Myocyte (in vitro differentiated cells): Measurements from ENCODE around the gene PLEKHA6. TPM values are rescaled to one million over a fixed set of nuclear protein-coding genes. Genes with fewer than 3 reads are reported as not detected.

Source experiments
- DNase-seq: peaks from one replicate; pipeline ENCODE4 v3.0.0-alpha.2; 2012; ENCODE audit warnings: low read depth
- polyA plus RNA-seq: library from polyadenylated mRNA; unstranded; fragments of >200 nt; gene quantifications from one replicate; pipeline ENCODE4 v1.2.1, GENCODE V29; 2012; ENCODE audit warnings: missing spikeins
- total RNA-seq: library from RNA; depleted of rRNA; stranded (reverse); fragments of >200 nt; gene quantifications from 2 replicates; pipeline ENCODE4 v1.2.3, GENCODE V29; 2014

The PLEKHA6 gene, protein sequence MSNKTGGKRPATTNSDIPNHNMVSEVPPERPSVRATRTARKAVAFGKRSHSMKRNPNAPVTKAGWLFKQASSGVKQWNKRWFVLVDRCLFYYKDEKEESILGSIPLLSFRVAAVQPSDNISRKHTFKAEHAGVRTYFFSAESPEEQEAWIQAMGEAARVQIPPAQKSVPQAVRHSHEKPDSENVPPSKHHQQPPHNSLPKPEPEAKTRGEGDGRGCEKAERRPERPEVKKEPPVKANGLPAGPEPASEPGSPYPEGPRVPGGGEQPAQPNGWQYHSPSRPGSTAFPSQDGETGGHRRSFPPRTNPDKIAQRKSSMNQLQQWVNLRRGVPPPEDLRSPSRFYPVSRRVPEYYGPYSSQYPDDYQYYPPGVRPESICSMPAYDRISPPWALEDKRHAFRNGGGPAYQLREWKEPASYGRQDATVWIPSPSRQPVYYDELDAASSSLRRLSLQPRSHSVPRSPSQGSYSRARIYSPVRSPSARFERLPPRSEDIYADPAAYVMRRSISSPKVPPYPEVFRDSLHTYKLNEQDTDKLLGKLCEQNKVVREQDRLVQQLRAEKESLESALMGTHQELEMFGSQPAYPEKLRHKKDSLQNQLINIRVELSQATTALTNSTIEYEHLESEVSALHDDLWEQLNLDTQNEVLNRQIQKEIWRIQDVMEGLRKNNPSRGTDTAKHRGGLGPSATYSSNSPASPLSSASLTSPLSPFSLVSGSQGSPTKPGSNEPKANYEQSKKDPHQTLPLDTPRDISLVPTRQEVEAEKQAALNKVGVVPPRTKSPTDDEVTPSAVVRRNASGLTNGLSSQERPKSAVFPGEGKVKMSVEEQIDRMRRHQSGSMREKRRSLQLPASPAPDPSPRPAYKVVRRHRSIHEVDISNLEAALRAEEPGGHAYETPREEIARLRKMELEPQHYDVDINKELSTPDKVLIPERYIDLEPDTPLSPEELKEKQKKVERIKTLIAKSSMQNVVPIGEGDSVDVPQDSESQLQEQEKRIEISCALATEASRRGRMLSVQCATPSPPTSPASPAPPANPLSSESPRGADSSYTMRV
- 16.7 and 18.7 TPM in 2 replicates for total RNA-seq
- polyA plus RNA-seq = 15.6 TPM

DNA sequence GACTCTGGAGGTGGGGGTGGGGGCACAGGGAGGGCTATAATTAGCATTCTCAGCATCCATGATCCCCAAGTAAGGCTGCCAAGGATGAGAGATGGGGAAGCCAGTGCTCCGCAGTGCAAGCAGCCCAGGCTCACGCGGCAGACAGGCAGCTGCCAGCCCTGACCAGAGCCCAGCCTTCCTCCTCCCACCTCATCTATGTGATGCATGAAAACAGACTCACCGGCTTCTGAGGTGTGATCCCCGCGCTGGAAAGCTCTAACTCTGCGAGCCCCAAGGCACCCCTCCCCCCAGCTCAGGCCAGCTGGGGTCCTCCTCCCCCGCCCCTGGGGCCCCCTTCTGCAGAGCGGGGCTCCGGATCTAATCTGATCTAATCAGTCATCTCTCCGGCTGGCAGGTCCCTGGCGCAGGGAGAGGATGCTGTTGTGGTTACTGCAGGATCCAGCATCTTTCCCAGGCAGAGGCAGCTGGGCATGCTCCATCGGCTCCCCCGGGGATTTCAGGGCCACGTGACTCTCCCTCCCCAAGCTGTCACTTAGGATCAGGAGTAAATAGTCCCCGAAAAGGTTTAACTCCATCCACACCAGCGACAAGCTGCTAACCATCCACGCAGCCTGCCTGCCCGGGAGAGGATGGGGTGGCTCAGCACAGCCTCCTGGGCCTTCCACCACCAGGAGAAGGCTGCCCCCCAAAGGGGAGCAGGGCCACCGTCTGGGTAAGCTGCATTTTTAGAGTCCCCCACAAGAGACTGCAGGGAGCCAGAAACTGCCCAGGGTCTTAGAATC, at the start of gene PLEKHA6:
PLEKHA6 (minus strand) TSS at position 456 of the 782 bp plus-strand sequence. CDS start 86,202 bp downstream, outside the sequence.
- peak; percentile 89 for DNase-seq

DNA sequence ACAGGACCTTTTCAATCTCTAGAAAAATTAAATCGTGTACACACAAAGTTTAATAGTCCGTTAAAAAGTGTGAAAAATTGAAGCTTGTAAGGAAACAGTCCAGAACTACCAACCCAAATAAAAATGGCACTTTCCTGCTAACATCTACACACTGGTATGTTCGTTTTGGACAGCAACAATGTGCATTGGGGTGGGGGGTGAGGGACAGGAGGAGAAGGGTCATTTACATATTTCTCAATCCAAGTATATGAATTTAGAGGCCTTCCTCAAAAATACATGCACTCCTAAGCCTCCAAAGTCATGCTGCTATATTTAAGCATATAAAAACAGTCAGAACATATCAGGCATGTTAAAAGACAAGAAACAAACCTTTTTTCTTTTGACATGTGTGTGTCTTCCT, 49.4 kb upstream of the PLEKHA6 start:
- no peak for DNase-seq

DNA sequence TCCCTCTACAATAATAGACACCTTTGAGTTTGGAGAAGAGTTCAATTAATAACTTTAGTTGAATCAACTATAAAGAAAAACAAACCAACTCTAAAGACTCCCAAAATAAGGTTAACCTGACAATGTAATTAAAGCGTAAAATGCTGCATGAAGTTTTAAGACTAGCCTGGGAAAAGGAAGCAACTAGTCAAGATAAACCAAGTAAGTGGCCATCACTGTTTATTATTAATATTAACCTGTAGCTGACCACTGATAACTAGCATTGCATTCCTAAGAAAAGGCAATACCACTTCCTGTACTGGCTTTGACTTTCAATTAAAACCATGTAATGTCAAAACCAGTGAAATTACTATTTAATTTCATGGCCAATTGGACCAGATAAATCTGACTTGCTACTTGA, 48.9 kb upstream of the PLEKHA6 start:
- DNase-seq = no peak

DNA sequence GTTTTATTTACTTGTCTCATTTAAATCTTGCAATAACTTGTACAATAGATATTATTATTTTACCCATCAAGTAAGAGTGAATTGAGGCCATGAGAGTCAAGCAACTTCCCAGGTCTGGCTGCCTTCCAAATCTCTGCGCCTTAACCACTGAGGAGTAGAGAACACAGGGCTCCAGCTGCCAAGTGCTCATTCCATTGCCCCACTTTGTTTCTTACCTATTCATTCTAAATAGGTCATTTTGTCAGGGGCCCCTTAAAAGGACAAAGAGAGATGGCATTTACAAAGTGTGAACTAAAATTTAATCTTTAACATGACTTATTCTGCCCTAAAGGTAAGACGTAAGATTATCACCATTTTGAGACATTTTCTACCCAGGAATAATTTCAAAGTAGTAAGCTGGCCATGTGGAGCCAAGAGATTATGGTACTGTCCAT, 48.4 kb upstream of the PLEKHA6 start:
- DNase-seq = peak; percentile 81

DNA sequence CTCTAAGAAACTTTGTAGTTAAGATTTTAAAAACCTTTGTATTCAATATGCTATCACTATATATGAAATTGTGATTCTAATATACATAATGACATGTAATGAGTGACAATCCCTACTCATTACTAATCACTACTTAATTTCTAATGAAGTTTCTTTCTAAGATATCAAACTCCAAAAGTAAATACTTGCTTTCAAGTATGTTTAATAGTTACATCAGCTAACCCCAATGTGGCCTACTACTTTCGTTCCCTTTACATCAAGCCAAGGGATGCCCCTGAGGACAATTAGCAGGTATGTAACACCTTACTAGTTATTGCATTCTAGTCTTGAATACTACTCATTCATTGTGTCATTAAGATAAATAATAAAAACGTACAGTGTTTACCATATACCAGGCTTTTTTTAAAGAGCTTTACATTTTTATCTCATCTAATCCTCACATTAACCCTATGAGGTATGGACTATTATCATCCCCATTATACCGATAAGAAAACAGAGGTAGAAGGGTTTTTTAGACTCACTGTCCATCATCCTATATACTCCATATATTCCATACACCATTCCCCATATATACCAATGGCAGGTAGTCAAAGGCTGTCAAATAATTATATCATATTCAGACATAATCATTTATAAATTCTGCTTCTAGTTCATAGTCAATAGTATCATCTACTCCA, 47.7 kb upstream of the PLEKHA6 start:
- no peak for DNase-seq

DNA sequence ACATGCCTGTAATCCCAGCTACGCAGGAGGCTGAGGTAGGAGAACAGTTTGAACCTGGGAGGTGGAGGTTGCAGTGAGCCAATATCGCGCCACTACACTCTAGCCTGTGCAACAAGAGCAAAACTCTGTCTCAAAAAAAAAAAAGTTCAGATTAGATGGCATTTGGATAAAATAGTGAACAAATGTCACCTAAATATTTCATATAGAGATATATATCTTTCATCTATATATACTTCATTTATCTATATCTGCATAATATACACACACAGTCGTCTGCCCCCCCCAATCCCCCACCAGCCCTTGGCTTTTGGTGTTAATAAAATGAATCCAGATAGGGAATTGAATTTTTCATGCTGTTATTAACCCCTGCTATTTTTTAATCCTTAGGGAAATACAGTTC, 46.9 kb upstream of the PLEKHA6 start:
- DNase-seq = no peak

DNA sequence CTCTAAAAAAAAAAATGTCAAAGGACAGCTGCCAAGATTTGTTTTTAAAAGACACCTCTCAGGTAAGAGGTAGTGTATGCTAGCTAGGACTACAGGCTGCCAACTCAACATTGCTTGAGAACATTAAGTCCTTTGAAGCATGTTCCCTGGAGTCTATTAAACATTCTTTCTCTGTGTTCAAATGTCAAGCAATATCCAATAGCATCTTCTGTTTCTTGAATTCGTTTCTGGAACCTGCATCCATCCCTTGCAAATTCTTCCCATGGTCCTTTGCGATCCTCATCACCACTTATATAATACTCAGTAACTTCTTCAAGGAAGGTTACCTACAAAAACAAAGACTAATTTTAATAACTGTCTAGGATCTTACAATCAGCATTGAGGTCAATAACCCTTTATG, 46.3 kb upstream of the PLEKHA6 start:
- no peak for DNase-seq

DNA sequence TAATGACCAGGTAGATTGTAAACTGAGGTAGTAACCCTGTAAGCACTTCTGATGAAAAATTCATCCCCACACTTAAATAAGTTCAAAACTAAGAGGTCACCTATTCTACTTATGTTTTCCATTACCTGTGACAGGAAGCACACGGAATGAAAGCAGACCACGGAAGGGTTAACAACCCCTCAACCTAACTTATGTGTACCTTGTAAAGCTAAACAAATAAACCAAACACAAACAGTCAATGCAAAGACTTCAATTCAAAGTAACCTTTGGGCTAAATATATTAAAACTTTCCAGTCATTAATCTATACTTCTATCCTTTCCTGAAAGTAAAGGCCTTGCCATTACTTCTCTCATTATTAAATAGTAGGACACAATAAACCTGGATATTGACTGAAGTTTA, 44.9 kb upstream of the PLEKHA6 start:
- DNase-seq = no peak

DNA sequence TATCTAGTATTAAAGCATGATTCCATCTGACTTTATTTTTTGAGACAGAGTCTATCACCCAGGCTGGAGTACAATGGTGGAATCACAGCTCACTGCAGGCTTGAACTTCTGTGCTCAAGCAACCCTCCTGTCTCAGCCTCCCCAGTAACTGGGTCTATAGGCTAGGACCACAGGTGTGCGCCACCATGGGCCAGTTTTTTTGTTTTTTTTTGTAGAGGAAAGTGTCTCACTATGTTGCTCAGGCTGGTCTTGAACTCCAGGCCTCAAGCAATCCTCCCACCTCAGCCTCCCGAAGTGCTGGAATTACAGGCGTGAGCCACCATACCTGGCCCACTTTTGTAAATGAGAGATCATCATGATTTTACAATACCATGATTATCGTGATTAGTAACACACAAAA, 42.7 kb upstream of the PLEKHA6 start:
- no peak for DNase-seq

DNA sequence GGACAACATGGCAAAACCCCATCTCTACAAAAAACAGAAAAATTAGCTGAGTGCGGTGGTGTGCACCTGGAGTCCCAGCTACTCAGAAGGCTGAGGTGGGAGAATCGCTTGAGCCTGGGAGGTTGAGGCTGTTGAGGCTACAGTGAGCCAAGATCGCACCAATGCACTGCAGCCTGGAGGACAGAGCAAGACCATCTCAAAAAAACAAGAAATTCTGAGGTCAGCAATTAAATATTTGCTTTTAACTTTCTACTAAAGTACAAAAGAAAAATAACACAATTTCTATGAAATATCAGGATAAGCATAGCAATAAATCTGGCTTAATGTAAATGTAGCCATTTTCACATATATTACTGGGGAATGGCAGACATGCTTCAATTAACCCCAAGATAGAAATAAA, 42.0 kb upstream of the PLEKHA6 start:
- DNase-seq = no peak

DNA sequence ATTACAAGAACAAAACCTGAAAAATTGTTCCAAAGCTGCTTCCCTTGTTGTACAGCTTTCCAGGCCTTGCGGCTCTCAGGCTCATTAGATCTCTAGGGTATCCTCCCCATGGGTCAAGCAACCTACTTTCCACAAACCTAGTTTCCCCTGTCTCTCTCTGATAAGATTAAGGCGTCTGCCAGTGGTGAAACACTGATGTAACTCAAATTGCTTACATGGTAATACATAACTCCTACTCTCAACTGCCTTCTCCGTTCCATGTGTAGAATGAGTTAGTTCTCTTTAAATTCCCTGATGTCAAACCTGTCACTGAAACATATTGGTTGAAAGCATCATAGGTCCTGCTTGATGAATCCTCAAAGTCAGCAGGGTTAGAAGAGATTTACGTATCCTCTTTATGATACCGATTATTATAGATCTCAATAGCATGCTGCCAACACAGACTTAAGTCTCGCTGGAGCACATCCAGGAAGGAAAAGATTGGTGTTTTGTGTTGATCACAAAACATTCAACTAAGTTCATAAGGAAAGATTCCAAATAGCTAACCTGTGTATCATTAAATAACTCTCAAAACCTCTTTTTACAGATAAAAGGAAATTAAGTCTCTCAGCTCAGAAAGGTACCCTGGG, 41.3 kb upstream of the PLEKHA6 start:
- no peak for DNase-seq

DNA sequence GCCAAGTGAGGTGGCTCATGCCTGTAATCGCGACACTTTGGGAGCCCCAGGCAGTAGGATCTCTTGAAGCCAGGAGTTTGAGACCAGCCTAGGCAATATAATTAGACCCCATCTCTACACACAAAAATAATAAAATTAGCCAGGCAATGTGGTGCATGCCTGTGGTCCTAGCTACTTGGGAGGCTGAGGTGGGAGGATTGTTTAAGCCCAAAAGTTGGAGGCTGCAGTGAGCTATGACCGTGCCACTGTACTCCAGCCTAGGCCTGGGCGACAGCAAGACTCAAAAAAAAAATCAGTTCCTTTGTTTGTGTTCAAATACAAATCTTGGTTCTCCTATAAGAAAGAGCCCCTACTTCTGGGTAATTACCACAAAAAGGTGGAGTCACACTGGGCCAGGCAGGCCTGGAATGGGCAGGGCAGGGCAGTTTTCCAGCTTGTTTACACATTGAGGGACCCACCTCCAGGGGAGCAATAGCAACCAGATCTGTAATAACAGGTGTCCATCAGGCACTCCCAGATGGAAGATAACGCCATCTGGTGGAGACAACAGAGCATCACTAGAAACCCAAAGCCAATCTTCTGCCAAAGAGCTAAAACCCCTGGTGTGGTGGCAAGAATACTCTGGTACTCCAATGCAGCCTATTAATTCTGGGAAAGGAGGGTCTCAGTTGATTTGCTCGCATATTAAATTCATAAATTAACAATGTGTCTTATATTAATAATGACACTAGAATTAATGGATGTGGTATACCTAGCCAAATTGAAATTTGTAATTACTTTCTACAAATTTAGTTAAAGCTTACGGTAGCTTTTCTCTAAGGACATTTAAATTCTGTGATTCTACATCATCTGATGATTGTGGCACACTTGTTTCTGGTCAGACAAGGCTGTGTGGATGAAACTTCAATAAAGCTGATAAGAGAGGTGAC, 38.7 kb upstream of the PLEKHA6 start:
- DNase-seq = peak; percentile 91

DNA sequence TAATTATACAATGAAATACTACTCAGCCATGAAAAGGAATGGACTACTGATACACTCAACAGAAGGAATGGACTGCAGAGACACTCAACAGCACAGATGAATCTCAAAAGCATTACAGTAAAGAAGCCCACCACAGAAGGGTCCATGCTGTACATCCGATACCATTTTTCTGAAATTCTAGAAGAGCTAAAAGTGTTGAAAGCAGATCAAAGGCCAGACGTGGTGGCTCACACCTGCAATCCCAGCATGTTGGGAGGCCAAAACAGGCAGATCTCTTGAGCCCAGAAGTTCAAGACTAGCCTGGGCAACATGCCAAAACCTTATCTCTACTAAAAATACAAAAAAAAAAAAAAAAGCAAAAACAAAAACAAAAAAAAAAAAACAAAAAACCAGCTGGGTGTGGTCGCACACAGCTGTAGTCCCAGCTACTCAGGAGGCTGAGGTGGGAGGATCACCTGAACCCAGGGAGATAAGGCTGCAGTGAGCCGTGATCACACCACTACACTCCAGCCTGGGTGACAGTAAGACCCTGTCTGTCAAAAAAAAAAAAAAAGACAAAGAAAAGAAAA, 36.4 kb upstream of the PLEKHA6 start:
- no peak for DNase-seq

DNA sequence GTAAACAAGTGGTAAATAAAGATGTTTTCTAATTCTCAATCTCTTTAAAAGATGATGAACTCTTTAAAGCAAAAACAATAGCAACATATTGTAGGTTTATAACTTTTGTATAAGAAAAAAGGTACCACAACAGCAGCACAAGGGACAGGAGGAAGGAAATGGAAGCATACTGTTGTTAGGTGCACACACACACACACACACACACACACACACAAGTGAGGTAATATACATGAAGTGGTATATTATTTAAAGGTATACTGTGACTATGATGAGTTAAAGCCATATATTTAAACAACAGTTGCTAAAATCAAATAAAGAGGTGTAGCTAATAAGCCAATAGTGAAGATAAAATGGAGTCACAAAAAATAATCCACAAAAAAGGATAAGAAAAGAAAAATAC, 31.9 kb upstream of the PLEKHA6 start:
- no peak for DNase-seq

DNA sequence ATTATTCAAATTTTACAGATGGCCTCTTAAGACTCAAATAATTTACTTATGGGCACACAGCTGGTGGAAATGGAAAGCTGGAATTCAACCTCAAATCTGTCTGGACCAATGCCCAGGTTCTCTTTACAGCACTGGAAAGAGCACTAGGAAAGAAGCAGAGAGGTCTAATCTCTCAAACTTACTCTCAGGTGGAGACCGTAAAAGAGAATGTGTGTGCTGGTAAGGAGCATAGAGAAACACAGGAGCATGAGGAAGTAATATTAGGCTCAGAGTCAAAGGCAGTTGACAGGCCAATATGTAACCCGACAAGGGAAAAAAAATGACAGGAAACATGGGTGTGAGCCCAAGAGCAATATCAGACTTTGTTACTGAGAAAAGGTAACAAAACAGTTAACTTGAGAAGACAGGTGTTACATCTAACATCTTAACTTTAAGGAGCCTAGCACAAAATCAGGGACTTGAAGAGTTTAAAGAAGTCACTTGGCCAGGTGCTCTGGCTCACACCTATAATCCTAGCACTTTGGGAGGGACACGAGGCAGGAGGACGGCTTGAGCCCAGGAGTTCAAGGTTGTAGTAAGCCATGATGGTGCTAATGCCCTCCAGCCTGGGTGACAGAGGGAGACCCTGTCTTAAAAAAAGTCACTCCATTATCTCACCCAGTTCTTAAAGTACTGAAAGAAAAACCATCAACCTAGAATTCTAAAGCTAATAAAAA, 31.2 kb upstream of the PLEKHA6 start:
- DNase-seq = peak; percentile 54

DNA sequence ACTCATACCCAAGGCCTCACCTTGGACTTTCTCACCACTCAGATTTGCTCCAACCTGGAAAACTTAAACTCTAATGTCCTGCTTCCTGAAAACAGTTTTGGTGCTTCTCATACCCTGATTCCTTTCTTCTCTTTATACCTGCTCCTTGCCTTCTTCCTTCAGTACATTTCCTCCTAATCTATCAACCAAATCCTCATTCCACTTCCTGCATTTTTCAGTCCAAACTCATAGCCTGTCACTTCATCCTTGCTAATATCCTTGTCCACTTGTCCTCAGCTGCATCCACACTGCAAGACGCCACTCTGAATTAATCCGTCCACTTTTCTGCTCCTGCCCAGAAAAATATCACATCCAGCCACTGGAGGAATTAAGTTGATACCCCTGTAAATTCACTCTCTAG, 26.0 kb upstream of the PLEKHA6 start:
- DNase-seq = no peak

DNA sequence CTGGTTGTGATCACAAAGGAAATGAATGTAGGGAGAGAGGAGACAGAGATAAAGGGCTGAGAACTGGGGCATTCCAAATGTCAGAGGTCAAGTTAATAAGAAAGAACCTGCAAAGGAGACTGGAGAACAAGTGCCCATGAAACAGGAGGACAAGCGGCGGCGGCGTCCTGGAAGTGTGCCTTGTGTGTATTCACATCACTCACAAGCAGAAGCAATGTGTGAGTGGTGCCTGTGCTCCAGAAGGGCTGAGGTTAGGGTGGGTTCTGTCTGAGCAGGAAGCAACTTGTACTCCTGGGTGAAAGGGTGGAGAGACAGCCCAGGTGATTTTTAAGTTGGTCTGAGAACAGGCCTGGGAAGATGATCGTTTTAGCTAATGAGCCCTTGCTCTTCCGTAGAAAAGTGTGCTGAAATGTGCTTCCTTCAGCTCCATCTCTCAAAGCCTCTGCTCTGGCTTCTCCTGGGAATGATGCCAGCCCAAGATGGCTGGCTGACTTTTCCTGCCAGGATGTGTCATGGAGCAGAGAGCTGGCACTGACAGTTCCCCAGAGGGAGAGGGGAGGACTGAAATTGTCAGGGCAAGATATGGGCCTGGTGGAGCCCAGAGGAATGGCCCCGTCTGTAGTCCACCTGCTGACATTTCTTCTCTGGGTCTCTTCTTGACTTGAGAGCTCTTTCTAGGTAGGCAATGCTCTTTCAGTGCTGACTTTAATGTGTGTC, 25.1 kb upstream of the PLEKHA6 start:
- peak; percentile 83 for DNase-seq
